Activated T-cell treated with anti-CD3 and anti-CD28 coated beads for 1 hour (primary cell): ENCODE data around the gene JAKMIP1.

Experiments
- DNase-seq: peaks from one replicate; pipeline ENCODE4 v3.0.0-alpha.2; 2020; ENCODE audit warnings: low read depth

Gene JAKMIP1

DNA sequence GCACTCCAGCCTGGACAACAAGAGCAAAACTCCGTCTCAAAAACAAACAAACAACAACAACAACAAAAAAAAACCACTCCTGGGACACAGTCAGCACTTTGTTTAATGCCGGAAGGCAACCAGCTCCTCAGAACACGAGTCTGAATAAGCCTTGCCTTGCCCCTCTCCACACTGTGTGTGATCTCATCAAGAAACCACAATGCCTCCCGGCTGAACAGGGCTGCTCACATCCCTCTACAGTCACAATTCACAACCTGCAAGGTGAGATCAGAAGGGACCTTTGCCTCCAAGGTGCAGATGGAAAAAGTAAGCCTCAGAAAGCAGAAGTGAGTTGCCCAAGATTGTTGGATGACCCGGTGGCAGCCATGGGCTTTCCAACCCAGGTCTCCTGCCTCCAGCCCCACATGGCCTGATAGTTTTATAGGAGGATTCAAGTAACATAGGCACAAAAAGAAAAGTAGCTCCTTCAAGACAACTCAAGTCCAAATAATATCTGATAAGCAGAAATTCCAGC is 80.8 kb downstream of the JAKMIP1 start:
- DNase-seq, result no peak

DNA sequence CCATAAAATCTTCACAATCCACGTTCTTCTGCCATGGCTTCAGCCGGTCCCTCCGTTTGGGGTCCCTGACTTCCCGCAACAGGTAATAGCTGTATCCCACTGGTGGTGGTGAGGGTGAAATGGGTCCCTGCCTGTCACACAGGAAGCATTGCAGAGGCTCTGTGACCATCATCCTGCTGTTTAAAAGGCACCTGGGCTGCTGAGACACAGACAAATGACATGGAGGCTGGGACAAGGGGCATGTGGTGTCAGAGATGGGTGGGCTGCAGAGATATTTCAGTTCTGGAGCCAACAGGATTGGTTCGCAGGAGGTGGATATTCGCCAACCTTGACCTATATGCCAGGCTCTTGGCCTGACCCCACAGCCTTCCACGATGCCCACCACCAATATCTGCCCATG is 82.1 kb downstream of the JAKMIP1 start:
- DNase-seq, result no peak

DNA sequence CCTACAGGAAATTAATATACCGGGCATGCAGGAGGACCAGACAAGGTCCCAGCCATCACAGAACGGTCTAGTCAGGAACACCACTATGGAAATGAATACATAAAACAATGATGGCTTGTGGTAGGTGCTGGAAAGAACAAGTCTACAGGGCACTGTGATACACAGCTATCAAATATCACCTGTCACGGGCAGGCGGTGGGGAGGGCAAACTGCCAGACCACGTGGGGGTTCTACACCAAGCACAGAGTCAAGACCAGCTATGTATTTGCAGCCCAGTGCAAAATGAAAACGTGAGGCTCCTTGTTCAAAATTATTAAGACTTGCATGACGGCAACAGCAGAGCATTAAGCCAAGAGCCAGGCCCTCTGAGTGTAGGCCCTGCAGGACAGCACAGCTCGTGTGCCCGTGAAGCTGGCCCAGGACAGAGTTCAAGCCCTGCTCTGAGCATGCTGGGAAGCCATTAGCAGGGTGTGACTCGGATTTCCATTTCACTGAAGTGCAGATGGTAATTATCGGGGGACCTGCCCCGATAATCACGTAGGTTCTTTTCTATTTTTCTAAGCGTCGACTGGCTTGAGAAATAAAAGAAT is 83.6 kb downstream of the JAKMIP1 start:
- DNase-seq, result no peak

DNA sequence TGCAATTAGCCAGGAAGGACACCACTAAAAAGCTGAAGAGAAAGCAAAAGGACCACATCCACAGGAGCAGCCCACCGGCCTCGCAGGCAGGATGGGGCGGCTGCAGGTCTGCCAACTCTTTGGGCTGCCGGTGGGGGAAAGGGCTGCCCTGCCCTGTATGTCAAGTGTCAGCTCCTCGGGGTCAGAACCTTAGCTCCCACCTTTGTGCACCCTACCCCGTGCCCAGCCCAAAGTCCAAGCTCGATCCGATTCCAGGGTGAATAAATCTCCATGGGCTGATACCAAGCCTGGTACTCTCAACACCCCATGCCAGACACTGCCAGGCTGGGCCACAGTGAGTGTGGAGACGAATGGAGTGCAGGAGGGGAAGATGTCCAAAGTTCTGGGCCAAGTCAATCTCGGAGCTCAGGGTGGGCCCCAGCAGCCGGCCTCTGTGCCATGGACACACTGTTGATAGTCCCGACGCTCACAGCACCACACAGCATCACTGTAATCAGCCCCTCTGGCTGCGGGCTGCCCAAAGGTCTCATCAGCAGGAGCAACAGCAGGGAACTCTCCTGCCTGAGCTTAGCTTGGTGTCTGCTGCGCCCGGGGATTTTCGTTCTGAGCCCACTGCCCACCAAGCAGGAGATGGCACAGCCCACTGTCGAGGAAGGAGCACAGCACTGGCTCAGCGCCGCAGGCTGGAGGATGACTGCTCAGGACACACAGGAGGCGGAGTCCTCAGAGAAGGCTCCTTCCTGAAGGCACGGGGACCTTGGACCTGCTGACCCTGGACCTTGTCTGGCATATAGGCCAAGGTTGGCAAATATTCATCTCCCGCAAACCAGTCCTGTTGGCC is 84.4 kb downstream of the JAKMIP1 start:
- no peak for DNase-seq

DNA sequence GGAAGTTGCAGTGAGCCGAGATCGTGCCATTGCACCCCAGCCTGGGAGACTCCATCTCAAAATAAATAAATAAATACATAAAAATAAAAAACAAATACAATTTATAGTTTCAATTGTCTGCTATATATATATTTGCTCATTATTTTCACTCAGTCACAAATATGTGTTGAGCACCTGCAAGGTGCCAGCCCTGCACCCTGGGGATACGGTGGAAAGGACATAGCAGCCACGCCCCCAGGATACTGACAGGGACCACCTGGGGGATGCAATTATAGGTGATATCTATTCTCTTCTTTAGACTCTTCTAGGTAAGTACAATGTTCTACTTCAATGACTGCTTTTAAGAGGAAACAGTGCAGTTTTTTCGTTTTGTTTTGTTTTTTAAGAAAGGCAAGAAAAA is 85.0 kb downstream of the JAKMIP1 start:
- DNase-seq, result no peak

DNA sequence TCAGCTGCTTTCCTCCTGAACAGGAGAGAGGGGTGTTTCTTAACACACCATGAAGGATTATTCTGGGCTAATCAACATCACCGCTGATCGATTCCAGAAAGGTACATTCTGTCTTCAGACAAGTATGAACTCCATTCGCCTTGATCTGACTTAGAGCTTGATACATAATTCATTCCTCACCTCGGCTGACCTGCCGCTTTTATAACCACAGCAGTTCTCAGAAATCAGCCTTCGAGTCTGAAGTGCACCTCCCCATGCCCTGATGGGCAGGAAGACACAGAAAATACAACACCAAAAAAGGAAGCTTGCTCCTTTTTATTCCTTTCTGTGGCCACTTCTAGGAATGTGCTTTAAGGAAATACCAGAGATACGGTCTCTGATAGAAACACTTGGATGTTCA is 85.7 kb downstream of the JAKMIP1 start:
- DNase-seq, result no peak

DNA sequence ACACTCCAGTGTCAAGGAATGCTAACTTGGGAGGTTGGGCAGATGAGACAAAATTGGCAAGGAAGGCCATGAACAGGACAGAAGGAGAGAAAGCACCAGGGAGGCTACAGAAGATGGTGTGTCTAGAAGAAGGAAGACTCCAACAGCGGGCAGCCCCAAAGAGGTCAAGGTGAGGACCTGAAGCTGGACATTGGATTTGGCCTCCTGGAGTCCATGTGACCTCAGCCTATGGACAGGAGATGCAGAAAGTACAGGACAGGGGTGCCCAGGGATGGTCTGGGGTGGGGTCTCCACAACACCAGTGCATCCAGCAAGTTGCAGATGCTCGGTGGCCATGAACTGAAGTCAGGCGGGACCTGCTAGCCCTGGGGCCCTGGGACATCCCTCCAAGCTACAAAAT is 86.2 kb downstream of the JAKMIP1 start:
- DNase-seq, result no peak

DNA sequence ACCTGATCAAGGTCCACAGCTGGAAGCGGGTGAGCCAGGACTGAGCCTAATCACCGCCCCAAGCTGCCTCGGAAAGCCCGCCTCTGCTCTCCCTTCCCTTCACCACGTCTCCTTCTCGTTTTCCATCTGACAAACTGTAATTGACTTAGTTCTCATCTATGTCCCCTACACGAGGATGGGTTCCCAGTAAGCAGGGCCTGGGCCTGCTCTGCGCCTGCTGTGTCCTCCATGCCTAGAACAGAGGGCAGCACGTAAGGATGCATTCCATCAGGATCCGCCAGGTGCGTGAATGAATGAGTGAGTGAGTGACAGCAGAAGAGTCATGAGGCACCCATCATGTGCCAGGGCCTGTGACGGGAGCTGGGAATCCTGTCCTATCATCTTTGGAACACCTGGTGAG is 86.7 kb downstream of the JAKMIP1 start:
- no peak for DNase-seq

DNA sequence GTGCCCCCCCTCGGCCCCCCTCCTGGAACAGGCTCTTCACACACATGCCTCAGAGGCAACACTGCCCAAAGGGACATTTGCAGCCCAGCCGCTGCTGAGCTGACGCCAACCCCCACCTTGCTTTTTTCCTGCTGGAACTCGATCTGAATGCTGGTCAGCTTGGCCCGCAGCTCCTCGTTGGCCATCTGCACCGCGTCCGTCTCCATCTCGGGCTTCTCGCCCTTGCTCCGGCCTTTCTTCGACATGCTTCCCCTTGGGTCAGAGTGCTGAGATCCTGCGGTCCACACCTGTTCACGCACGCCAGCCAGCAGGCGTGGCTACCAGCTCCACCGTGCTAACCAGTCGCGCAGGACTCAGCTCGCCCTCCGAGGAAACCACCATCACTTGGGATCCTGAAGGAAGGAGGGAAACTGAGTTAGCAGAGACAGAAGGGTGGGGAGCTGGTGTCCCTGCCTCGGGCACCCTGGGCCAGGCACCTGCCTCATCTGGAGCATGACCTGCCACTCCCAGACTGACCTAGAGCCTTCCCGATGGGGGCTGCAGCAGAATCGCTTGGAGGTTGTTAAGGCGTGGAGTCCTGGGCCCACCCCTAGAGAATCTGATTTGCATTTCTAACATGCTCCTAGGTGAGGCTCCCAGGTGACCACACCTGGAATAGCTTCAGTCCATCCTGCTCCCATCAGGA is 87.6 kb downstream of the JAKMIP1 start:
- no peak for DNase-seq

DNA sequence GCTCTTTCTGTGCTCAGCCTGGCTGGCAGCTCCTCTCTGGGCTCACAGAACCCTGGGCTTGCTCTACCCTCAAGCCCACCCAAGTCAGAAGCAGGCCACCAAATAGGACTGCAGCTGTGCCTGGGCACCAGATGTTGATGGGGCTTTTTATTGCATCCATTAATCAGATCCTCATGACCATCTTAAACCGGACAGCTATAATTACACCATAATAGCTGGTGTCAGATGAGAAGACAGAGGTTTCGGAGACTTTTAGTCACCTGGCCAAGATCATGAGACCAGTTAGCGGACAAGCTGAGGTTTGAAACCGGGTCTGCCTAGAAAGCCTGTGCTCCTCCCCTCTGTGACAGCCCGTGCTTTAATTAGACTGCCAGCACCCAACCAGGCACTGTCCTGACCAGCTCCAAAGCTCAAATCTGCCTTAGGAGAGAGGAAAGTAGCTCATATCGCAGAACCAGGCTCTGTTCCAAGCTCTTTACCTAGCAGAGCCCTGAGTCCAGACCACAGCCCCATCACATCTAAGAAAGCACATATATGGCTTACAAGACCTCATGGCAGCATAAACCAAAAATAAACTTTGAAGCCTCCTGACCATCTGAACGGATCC is 88.9 kb downstream of the JAKMIP1 start:
- no peak for DNase-seq

DNA sequence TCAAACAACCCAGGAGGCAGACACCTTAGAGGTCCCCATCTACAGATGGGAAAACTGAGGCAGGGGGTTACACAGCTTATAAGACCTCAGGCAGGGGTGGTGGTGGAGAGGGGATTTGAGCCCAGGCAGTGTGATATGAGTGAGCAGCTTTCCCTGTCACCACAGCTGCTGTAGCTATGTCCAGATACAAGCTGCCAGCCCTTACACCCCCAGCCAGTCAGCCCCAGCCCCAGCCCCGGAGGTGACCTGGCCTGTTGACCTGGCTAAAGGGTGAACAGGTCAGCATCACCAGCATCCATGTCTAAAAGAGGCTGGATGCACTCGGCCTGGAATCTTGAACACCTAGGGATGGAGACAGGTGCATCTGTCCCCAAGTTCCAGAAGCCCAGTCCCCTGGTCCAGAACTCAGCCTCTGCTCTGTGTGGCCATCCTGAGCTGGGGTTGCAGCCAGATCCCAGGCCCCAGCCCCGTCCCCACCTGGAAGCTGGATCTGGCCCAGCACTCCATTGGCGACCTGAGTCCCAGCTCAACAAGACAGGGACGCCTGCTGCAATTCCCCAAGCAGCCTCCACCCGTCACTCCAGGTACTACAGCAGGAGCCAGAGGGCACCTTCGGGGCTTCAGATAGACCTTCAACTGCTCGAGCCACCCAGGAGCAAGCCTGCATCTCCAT is 89.5 kb downstream of the JAKMIP1 start:
- DNase-seq, result no peak

DNA sequence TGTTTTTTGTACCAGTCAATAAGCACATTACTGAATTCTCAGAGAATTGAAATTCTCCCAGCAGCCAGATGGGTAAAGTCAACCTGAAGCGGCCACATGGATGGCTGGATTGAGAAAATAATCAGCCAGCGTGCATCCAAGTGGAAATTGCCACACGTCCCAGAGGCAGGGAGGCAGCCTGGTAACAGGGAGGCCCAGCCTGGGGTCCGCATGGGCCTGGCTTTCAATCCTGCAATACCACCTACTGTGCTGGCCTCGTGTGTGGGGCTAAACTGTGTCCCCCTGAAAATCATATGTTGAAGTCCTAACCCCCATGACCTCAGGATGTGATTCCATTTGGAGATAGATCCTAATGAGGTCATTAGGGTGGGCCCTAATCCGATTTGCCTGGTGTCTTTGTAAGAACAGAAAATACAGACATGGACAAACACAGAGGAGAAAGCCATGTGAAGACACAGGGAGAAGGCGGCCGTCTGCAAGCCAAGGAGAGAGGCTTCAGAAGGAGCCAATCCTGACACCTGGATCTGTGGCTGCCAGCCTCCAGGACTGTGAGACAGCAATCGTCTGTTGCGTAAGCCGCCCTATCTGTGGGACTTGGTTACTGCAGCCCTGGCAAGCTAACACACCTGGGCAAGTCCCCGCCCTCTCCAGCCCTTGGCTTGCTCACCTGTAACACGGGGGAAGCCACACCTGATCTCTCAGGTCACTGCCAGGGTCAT is 90.3 kb downstream of the JAKMIP1 start:
- DNase-seq, result no peak

DNA sequence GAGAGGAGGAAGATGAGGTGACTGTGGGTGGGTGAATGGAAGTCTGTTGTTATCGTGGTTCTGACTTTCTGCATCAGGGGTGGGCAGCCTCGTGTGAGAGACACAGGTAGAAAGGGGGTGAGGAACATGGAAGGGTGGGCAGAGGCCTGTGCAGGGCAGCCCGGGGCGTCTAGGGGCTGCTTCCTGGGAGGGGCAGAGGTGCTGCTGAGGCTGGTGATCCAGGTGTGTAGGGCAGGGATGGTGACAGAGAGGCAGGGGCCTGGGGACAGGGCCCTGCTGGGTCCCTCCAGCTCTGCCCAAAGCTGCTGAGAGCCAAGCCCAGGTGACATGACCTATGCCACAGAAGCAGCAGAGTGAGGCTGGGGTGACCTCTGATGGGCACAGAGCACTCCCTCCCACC is 92.5 kb downstream of the JAKMIP1 start:
- DNase-seq, result no peak

DNA sequence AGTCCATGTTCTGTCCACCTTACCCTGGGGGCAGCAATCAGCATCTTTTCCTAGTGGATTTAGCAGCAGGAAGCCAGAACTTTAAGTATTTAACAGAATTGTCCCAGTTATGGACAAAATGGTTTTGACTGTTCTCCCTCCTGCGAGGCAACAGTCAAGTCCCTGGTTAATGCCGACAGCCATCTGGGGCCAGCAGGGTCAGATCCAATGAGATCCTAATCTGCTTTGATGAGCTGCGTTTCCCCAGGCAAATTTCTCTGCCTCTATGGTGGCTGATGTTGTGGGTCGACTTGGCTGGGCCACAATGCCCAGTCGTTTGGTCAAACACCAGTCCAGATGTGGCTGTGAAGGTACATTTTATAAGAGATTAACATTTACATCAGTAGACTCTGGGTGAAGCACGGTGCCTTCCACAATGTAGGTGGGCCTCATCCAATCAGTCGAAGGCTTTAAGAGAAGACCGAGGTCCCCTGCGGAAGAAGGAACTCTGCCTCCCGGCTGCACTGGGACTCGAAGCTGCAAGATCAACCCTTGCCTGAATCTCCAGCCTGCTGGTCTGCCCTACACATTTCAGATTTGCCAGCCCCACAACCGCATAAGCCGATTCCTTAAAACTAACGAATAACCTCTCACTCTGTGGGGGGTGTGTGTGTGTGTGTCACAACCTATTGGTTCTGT is 93.1 kb downstream of the JAKMIP1 start:
- DNase-seq, result no peak

DNA sequence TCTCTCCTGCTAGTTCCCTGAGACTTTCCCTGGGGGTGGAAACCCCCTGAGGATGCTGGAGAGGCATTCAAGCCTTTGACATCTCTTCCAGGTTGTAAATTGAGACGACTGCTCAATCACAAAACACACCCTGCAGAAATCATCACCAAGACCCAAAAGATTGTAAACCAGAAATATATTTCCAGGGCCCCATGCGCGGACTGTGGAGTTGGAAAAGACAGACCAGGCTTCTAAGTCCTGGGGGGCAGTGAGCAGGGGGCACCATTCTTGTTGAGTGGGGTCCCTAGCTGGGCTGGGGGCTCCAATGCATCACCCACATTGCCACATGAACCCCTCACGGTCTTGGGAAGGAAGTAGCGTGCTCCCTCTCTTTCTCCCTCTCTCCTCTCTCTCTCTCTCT is 94.2 kb downstream of the JAKMIP1 start:
- no peak for DNase-seq

DNA sequence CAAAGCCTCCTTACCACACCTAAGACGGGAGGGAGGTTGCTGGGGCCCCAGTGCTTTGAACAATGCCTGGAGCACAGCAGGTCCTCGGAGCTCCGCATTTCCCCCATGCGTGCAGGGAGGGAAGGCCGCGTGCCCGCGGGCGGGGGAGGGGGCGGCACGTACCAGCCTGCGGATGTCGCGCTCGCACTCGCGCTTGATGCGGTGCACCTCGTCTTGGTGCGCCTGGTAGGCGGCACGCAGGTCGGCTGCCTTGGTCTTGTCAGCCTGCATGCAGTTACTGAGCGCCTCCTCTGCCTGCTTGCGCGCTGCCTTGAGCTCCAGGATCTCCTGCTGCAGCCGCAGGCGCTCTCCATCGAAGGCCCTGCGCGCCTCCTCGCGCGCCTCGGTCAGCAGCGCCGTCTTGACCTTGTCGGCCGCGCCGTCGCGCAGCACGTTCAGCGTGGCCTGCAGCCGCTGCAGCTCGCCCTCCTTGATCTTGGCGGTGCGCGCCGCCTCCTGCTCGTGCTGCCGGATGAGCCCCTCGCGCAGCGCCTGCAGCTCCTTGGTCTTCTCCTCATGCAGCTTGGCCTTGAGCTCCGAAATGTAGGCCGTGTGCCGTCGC is 94.9 kb downstream of the JAKMIP1 start:
- DNase-seq, result no peak

DNA sequence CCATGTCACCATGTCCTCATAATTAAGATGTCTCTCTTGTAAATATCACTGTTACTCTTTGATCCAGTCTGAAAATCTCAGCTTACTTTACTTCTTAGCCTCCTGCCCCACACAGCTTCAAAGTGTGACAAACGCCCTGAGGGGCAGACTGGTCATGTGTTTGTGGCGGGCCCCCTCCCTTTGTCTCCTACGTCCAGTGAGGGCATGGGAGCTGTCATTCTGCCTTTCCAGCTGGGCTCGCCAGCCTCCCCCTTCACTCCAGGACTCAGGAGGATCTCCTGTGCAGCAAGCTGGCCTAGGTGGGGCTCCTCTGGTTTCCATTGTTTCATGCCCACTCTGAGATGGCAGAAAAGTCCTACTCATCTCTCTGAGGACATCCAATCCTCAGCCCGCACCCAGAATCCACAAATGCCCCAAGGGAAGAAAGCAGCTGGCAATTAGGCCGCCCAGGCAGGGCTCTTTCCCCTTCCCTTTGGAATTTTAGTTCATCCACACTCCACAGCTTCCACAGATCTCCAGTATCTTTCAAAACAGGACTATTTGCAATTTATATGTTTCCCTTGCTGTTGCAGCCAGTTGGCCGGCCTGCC is 95.7 kb downstream of the JAKMIP1 start:
- DNase-seq, result no peak

DNA sequence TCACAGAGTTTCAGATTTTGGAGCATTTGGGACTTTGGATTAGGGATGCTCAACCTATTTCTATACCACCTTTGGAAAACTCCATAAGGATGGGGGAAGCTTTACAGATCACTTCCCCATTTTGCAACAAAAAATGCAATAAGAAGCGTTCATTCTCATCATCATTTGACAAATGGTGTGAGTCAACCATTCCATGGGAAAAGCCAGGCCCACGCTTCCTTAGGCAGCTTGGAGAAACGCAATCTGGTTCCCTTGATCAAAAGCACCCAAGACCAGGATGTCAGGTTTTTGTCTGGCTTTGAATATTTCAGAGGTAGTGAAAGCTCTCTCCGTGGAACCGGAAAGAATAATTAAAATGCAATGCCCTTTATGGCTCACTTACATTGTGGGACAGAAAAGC is 102.8 kb downstream of the JAKMIP1 start:
- no peak for DNase-seq

DNA sequence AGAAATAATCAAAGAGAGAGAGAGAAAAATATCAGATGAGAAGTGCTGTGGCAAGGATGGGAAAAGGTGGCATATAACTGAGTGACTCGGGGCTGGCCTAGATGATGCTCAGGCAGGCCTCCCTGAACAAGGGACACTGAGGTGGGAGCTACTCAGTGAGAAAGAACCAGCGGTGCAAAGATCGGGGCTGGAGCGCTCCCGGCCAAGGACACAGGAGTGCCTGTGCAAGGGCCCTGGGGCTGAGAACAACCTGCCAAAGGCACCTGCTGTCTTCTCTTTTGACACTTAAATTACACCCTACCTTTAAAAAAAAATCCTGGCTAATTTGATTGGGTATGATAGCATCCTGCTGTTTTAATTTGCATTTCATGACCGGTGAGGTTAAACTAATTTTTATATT is 104.5 kb downstream of the JAKMIP1 start:
- no peak for DNase-seq
